Caki2 (cell line): ENCODE results near the gene PIK3R1. TPM values are rescaled to one million over a fixed set of nuclear protein-coding genes. Genes with fewer than 3 reads are reported as not detected.

ENCODE experiments used
- DNase-seq: peaks from one replicate; pipeline ENCODE4 v3.0.0-alpha.2; 2015; ENCODE audit warnings: low read depth
- in situ Hi-C: cut with HindIII; loops from 2 replicates; pipeline ENCODE4 v1.10.0; 2016; ENCODE audit warnings: low sequenced_read_pairs, low pct_unique_long_range_greater_than_20kb, mixed read lengths
- total RNA-seq: library from RNA; depleted of rRNA; stranded (reverse); fragments of >200 nt; shearing (Covaris generic); gene quantifications from 2 replicates; pipeline ENCODE4 v1.2.3, GENCODE V29; 2014; ENCODE audit warnings: low replicate concordance

PIK3R1 gene
- total RNA-seq, 1 experiment from 2014 or later: 18.0 TPM

- DNase-seq: no peak
- in situ Hi-C loops: no loop called here
Measured at GRCh38 chr5:68329554-68330255, 114.1 kb downstream of the PIK3R1 start.

DNA sequence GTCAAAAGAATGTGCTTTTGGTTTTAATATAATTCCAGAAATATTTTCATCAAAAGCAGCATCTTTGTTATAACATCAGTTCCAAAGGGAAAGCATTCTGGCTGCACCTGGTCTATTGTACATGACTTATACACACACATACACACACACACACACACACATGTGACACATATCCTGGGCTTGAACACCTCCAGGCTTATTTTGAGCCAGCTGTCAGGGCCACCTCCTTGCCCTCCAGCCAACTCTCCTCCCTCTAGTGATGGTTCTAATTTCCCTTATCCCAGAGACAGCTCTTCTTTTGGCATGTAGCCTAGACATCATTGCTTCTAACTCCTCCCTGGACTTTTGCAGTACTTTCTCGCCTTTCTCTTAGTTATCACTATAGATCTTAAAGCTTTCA lies 115.0 kb downstream of the PIK3R1 start:
- in situ Hi-C loops: no loop called here
- no peak for DNase-seq

- in situ Hi-C loops: no loop called here
- DNase-seq: no peak
Measured at GRCh38 chr5:68331192-68332079, 115.9 kb downstream of the PIK3R1 start.

- DNase-seq: no peak
- in situ Hi-C loops: no loop called here
Measured at GRCh38 chr5:68332080-68332451, 116.5 kb downstream of the PIK3R1 start.

DNA sequence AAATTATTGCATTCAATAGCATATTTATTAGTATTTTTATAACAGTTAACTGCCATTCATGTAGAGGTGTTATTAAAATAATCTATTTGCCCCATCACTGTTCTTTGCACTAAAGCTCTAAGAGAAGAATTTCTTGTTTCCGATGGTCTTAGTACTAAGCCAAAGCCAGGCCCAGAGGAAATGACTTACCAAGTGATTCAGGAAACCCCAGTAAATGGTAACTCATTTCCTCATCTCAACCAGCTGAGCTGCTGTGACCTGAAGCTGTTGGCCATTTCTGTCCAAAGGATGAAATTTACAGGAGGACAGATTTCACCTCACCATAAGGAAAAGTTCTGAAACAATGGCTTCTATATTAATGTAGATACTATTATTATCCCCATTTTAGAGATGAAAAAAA lies 117.0 kb downstream of the PIK3R1 start:
- no peak for DNase-seq
- in situ Hi-C loops: no loop called here

GRCh38 chr5:68333649-68334552 lies 118.3 kb downstream of the PIK3R1 start:
- peak; percentile 74 for DNase-seq
- in situ Hi-C loops: no loop called here

- in situ Hi-C loops: no loop called here
Measured at GRCh38 chr5:68334553-68334886, 119.0 kb downstream of the PIK3R1 start.

DNA sequence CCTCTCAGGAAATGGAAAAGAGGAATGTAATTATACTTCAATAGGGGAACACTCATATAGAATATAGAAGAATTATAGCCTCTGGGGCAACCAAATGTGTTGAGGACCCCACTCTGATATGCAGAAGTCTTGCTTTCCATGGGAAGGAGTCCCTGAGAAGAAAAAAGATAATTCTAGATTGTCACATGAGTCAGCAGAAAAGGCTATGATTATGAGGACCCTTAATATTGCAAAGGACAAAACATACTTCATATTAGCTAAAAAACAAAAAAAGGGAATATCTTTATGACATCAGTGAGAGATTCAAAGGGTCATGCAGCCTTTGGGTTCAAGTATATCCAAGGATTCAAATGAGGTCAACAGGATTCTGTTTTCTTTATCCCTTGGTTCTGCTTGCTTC lies 119.5 kb downstream of the PIK3R1 start:
- in situ Hi-C loops: no loop called here

More at GRCh38 chr5:68334553-68334886, 119.0 kb downstream of the PIK3R1 start:
- no peak for DNase-seq

GRCh38 chr5:68336200-68336599 lies 120.6 kb downstream of the PIK3R1 start:
- DNase-seq: peak; percentile 29
- in situ Hi-C loops: no loop called here

More for the DNA sequence above, 119.5 kb downstream of the PIK3R1 start:
- DNase-seq: no peak

- DNase-seq: no peak
- in situ Hi-C loops: no loop called here
Measured at GRCh38 chr5:68337235-68337634, 121.7 kb downstream of the PIK3R1 start.

DNA sequence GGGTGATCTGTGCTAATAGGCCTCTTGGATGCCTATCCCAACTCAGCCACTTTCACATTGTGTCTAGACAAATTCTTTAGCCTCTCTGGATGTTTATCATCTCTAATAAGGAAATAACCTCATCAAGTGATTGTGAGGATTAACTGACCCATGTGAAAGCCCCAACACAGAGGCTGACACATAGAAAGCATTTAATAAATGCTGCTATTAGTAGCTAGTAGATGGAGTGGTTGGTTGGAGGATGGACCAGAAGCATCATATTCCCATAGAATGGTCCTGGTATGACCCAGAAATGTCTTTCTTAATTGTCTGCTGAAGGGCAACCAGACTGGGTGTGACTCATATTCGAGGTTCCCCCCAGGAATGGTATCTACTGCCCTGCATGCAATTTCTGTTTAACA lies 124.4 kb downstream of the PIK3R1 start:
- in situ Hi-C loops: no loop called here
- no peak for DNase-seq

DNA sequence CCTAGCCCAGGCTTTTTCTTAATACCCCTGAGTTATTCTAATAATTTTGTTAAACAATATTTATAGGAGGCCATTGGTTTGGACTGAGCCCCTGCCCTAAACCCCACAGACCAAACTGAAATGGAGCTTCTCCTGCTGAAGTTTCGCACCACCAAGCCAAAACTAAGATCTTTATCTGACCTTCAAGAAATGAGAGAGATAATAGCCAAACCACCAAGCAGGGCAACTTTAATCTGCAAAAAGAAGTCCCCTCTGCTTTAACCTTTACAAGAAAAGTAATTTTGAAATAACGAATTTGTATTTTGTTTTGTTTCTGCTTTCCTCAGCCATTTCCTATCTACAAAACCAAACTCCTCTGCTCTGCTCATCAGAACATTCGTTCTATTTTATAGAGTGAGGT lies 125.5 kb downstream of the PIK3R1 start:
- DNase-seq: no peak
- in situ Hi-C loops: no loop called here

- DNase-seq: no peak
- in situ Hi-C loops: no loop called here
Measured at GRCh38 chr5:68342693-68343092, 127.1 kb downstream of the PIK3R1 start.

DNA sequence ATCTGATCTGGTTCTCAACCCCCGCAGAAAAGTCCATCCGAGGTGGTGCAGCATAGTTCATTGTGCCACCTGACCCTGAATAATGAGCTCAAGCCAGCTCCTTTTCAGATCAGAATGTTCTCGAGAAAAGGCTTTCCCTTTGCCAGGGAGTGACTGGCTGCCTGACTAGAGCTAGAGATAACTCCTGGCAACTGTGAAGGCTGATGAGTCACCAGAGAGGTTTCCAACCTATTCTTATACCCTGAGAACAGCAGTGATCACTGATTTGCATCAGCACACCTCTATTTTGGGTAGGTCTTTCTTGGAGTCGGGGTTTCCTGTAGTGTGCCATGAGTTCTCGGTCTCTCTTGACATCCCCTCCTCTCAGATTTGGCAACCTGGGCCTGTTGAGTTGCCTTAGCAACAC lies 127.9 kb downstream of the PIK3R1 start:
- in situ Hi-C loops: no loop called here
- DNase-seq: peak; percentile 49

DNA sequence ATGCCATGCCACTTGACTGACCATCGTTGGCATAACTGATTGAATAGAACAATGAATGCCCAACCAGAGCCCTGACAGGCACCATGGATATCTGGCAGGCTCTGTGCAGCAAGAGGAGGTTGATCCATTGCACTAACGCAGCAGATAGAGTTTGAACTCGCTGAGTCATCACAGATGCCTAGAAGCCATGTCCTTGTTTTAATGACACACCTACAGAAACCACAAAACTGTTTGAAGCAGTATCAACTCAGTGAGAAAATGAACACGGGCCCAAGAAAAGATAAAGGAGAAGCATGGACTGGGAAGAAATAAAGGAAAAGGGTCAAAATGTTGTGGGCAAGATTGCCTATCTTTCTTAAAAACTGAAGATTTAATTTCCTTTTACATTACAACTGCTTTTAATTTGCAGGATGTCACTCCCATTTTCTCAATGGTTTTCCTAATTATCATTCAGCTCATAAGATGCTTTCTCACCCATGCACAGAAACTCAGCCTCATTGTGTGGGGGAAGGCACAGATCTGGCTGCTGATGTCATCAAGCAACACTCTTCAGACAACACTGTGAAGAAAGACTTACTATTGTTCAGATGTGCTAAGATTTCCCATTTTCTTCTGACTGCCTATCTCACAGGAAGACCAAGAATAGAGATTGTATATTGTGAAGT lies 129.0 kb downstream of the PIK3R1 start:
- DNase-seq: peak; percentile 76
- in situ Hi-C loops: no loop called here

DNA sequence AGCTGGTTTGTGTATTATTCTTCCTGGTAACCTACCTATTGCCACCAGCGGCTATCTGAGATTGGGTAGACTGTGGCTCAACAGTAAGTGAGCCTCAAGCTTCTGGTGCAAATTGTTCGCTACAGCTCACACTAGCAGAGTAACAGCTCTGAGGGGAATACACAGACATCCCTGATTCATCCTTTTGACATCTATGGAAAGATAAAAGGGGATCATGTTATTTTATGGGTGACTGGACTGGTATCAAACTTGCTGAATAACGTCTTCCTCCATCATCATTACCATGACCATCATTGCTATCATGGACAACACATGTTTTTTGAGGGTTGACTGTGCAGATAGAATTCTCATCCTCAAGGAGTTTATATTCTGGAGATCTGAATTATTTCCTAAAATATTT lies 129.6 kb downstream of the PIK3R1 start:
- in situ Hi-C loops: no loop called here
- no peak for DNase-seq

- DNase-seq: no peak
- in situ Hi-C loops: no loop called here
Measured at GRCh38 chr5:68345582-68345981, 130.0 kb downstream of the PIK3R1 start.

DNA sequence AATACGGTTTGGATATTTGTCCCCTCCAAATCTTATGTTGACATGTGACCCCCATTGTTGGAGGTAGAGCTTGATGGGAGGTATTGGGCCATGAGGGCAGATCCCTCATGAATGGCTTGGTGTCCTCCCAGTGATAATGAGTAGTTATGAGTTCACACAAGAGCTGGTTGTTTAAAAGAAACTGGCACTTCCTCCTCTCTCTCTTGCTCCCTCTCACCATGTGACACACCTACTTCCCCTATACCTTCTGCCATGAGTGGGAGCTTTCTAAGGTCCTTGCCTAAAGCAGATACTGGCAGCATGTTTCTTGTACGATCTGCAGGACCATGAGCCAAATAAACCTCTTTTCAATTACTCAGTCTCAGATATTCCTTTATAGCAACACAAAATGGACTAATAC lies 132.0 kb downstream of the PIK3R1 start:
- no peak for DNase-seq
- in situ Hi-C loops: no loop called here
